K562 (cell line): ENCODE data around the gene SLC66A2. TPM values are rescaled to one million over a fixed set of nuclear protein-coding genes. Genes with fewer than 3 reads are reported as not detected.

ENCODE experiments used
- BRF2 ChIP-seq: IDR thresholded peaks from 3 replicates; pipeline ENCODE4 v1.6.1; 2011; ENCODE audit warnings: borderline replicate concordance, mild to moderate bottlenecking; ENCODE audit not compliant: insufficient read length, insufficient read depth
- E2F3 ChIP-seq: fragments of 250-450 bp; sonication (Bioruptor Pico); IDR thresholded peaks from 2 replicates; pipeline ENCODE4 v1.4.0; 2020; ENCODE audit warnings: mild to moderate bottlenecking
- HEY1 ChIP-seq: fragments of 250-450 bp; sonication (Bioruptor Pico); IDR thresholded peaks from 2 replicates; pipeline ENCODE4 v1.5.0; 2020; ENCODE audit warnings: mild to moderate bottlenecking, moderate library complexity, borderline replicate concordance
- MAZ ChIP-seq, 2 experiments: fragments of 450-650 bp in 1 of 2; sonication (generic) in 1 of 2; formaldehyde crosslinking; IDR thresholded peaks in 1 of 2; conservative IDR thresholded peaks in 1 of 2; 2 replicates each; pipeline versions ENCODE4 v1.4.0 to v1.5.0; 2020; ENCODE audit warnings: mild to moderate bottlenecking in 1 of 2, missing genetic modification reagents in 1 of 2
- MEF2A ChIP-seq: IDR thresholded peaks from 2 replicates; pipeline ENCODE4 v1.6.1; 2011; ENCODE audit warnings: low read depth, mild to moderate bottlenecking, low read length, moderate library complexity; ENCODE audit not compliant: control insufficient read depth
- PHF8 ChIP-seq: fragments of 200-600 bp; sonication (generic); IDR thresholded peaks from 2 replicates; pipeline ENCODE4 v1.6.1; 2012; ENCODE audit warnings: mixed run types, mild to moderate bottlenecking, inconsistent platforms, low read length, moderate library complexity, borderline replicate concordance
- SAFB ChIP-seq: fragments of 200-400 bp; formaldehyde crosslinking; IDR thresholded peaks from 2 replicates; pipeline ENCODE4 v1.6.1; 2017; ENCODE audit warnings: low read depth, low read length, borderline replicate concordance
- SMAD4 ChIP-seq: fragments of 250-450 bp; sonication (Bioruptor Pico); conservative IDR thresholded peaks from 2 replicates; pipeline ENCODE4 v1.8.0; 2021; ENCODE audit warnings: inconsistent platforms, mild to moderate bottlenecking, moderate library complexity
- TCF15 ChIP-seq: fragments of 250-450 bp; sonication (Bioruptor Pico); IDR thresholded peaks from 2 replicates; pipeline ENCODE4 v1.8.0; 2022; ENCODE audit warnings: moderate library complexity, mild to moderate bottlenecking, inconsistent platforms
- USF1 ChIP-seq: sonication (generic); formaldehyde crosslinking; IDR thresholded peaks from 2 replicates; pipeline ENCODE4 v1.9.0; 2022; ENCODE audit warnings: mild to moderate bottlenecking, missing genetic modification reagents
- XRCC3 ChIP-seq: fragments of 450-650 bp; IDR thresholded peaks from 2 replicates; pipeline ENCODE4 v1.6.1; 2017; ENCODE audit warnings: mild to moderate bottlenecking, moderate library complexity
- polyA plus RNA-seq, 8 experiments: library from polyadenylated mRNA; depleted of rRNA in 4 of 8; stranded (reverse) in 5 of 8; unstranded in 3 of 8; fragments of >200 nt; fragmentation: Nextera tagmentation in 2 of 8; fragmentation: Illumina TruSeq in 1 of 8; extraction: Ambion mirVana in 2 of 8; extraction: Trizol in 1 of 8; gene quantifications; 2 replicates each; pipeline versions ENCODE4 v1.2.1 to v1.2.3, GENCODE V29; 2011 to 2014; ENCODE audit warnings: inconsistent platforms in 1 of 8, missing spikeins in 1 of 8
- total RNA-seq, 7 experiments: library from RNA; depleted of rRNA in 6 of 7; stranded (reverse); fragments of >200 nt in 6 of 7; fragmentation: Illumina TruSeq in 2 of 7; extraction: Trizol in 2 of 7; gene quantifications; 2 replicates each; pipeline versions ENCODE4 v1.2.1 to v1.2.3, GENCODE V29; 2011 to 2021; ENCODE audit warnings: low replicate concordance in 1 of 7
- TF ChIP-seq, protein P1 (sequence below): fragments of 450-650 bp; IDR thresholded peaks from 2 replicates; pipeline ENCODE4 v1.6.1; 2016; ENCODE audit warnings: mild to moderate bottlenecking, moderate library complexity

Gene SLC66A2
- total and polyA plus RNA-seq, 9 of the 15 experiments (the other 6 are each of a cell fraction or from before 2014, with no cell fraction given) = 0.25 to 17.5 (median 5.6) TPM

- TF ChIP-seq, protein P1, sequence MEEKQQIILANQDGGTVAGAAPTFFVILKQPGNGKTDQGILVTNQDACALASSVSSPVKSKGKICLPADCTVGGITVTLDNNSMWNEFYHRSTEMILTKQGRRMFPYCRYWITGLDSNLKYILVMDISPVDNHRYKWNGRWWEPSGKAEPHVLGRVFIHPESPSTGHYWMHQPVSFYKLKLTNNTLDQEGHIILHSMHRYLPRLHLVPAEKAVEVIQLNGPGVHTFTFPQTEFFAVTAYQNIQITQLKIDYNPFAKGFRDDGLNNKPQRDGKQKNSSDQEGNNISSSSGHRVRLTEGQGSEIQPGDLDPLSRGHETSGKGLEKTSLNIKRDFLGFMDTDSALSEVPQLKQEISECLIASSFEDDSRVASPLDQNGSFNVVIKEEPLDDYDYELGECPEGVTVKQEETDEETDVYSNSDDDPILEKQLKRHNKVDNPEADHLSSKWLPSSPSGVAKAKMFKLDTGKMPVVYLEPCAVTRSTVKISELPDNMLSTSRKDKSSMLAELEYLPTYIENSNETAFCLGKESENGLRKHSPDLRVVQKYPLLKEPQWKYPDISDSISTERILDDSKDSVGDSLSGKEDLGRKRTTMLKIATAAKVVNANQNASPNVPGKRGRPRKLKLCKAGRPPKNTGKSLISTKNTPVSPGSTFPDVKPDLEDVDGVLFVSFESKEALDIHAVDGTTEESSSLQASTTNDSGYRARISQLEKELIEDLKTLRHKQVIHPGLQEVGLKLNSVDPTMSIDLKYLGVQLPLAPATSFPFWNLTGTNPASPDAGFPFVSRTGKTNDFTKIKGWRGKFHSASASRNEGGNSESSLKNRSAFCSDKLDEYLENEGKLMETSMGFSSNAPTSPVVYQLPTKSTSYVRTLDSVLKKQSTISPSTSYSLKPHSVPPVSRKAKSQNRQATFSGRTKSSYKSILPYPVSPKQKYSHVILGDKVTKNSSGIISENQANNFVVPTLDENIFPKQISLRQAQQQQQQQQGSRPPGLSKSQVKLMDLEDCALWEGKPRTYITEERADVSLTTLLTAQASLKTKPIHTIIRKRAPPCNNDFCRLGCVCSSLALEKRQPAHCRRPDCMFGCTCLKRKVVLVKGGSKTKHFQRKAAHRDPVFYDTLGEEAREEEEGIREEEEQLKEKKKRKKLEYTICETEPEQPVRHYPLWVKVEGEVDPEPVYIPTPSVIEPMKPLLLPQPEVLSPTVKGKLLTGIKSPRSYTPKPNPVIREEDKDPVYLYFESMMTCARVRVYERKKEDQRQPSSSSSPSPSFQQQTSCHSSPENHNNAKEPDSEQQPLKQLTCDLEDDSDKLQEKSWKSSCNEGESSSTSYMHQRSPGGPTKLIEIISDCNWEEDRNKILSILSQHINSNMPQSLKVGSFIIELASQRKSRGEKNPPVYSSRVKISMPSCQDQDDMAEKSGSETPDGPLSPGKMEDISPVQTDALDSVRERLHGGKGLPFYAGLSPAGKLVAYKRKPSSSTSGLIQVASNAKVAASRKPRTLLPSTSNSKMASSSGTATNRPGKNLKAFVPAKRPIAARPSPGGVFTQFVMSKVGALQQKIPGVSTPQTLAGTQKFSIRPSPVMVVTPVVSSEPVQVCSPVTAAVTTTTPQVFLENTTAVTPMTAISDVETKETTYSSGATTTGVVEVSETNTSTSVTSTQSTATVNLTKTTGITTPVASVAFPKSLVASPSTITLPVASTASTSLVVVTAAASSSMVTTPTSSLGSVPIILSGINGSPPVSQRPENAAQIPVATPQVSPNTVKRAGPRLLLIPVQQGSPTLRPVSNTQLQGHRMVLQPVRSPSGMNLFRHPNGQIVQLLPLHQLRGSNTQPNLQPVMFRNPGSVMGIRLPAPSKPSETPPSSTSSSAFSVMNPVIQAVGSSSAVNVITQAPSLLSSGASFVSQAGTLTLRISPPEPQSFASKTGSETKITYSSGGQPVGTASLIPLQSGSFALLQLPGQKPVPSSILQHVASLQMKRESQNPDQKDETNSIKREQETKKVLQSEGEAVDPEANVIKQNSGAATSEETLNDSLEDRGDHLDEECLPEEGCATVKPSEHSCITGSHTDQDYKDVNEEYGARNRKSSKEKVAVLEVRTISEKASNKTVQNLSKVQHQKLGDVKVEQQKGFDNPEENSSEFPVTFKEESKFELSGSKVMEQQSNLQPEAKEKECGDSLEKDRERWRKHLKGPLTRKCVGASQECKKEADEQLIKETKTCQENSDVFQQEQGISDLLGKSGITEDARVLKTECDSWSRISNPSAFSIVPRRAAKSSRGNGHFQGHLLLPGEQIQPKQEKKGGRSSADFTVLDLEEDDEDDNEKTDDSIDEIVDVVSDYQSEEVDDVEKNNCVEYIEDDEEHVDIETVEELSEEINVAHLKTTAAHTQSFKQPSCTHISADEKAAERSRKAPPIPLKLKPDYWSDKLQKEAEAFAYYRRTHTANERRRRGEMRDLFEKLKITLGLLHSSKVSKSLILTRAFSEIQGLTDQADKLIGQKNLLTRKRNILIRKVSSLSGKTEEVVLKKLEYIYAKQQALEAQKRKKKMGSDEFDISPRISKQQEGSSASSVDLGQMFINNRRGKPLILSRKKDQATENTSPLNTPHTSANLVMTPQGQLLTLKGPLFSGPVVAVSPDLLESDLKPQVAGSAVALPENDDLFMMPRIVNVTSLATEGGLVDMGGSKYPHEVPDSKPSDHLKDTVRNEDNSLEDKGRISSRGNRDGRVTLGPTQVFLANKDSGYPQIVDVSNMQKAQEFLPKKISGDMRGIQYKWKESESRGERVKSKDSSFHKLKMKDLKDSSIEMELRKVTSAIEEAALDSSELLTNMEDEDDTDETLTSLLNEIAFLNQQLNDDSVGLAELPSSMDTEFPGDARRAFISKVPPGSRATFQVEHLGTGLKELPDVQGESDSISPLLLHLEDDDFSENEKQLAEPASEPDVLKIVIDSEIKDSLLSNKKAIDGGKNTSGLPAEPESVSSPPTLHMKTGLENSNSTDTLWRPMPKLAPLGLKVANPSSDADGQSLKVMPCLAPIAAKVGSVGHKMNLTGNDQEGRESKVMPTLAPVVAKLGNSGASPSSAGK = peak; percentile 47
- TF ChIP-seq PHF8 = peak; percentile 32; the same call in 1 of the 2 replicates
- TF ChIP-seq BRF2 = no peak
- TF ChIP-seq E2F3 (CRISPR knock-in tag) = no peak
- TF ChIP-seq SMAD4 (CRISPR knock-in tag) = 0 out of 2 replicates have a peak, but pooled peaks have one; percentile 23
- TF ChIP-seq MAZ (CRISPR knock-in tag; conservative IDR thresholded peaks at IDR 0.05 in 1 of 2, IDR thresholded peaks at IDR 0.05 in 1 of 2) = peak; percentile 57 to 83
- TF ChIP-seq SAFB = peak; percentile 62; the same call in 1 of the 2 replicates
- TF ChIP-seq MEF2A = no peak
- TF ChIP-seq HEY1 (CRISPR knock-in tag) = no peak
- no peak for TF ChIP-seq XRCC3
- no peak for TF ChIP-seq USF1 (CRISPR knock-in tag)
- no peak for TF ChIP-seq TCF15 (CRISPR knock-in tag)
These were observed at the start of gene SLC66A2 (continued) for GRCh38 chr18:79951545-79952455.
